H9 (cell line): ENCODE measurements around the gene PTPN3. TPM values are rescaled to one million over a fixed set of nuclear protein-coding genes. Genes with fewer than 3 reads are reported as not detected.

Experiments used
- DNase-seq: peaks from one replicate; pipeline ENCODE4 v3.0.0-alpha.2; 2017
- H2AFZ ChIP-seq: one replicate; pipeline ENCODE4 v1.6.1; 2013; ENCODE audit warnings: mild to moderate bottlenecking, low read length, control low read depth, moderate library complexity
- H2AK5ac ChIP-seq: 2 replicates; pipeline ENCODE4 v1.6.1; 2013; ENCODE audit warnings: low read length, control low read depth, mixed read lengths; ENCODE audit not compliant: insufficient read length
- H2BK120ac ChIP-seq: one replicate; pipeline ENCODE4 v1.6.1; 2013; ENCODE audit warnings: low read depth, mild to moderate bottlenecking, low read length, control low read depth, inconsistent platforms; ENCODE audit not compliant: poor library complexity, severe bottlenecking
- H2BK12ac ChIP-seq: 2 replicates; pipeline ENCODE4 v1.6.1; 2013; ENCODE audit warnings: low read length, control low read depth, mixed read lengths, low read depth; ENCODE audit not compliant: insufficient read length
- H2BK15ac ChIP-seq: 2 replicates; pipeline ENCODE4 v1.6.1; 2013; ENCODE audit warnings: low read depth, low read length, control low read depth
- H2BK20ac ChIP-seq: one replicate; pipeline ENCODE4 v1.6.1; 2013; ENCODE audit warnings: low read depth, mild to moderate bottlenecking, low read length, control low read depth, inconsistent platforms; ENCODE audit not compliant: poor library complexity, severe bottlenecking
- H2BK5ac ChIP-seq: 2 replicates; pipeline ENCODE4 v1.6.1; 2013; ENCODE audit warnings: low read length, control low read depth, mixed read lengths; ENCODE audit not compliant: insufficient read length
- H3K14ac ChIP-seq: 2 replicates; pipeline ENCODE4 v1.6.1; 2013; ENCODE audit warnings: low read length, control low read depth; ENCODE audit not compliant: insufficient read depth
- H3K18ac ChIP-seq: 2 replicates; pipeline ENCODE4 v1.6.1; 2013; ENCODE audit warnings: low read depth, mild to moderate bottlenecking, mixed read lengths, low read length, control low read depth; ENCODE audit not compliant: insufficient read length
- H3K23ac ChIP-seq: 2 replicates; pipeline ENCODE4 v1.6.1; 2013; ENCODE audit warnings: low read length, control low read depth, mixed read lengths, low read depth; ENCODE audit not compliant: insufficient read length
- H3K23me2 ChIP-seq: 2 replicates; pipeline ENCODE4 v1.6.1; 2013; ENCODE audit warnings: low read depth, mild to moderate bottlenecking, mixed read lengths, low read length, control low read depth; ENCODE audit not compliant: insufficient read length, poor library complexity, severe bottlenecking
- H3K27ac ChIP-seq: 2 replicates; pipeline ENCODE4 v1.5.1; 2013; ENCODE audit warnings: low read length, control low read depth, mixed read lengths, low read depth; ENCODE audit not compliant: insufficient read length
- H3K27me3 ChIP-seq: 2 replicates; pipeline ENCODE4 v1.6.1; 2013; ENCODE audit warnings: low read length, control low read depth, inconsistent platforms; ENCODE audit not compliant: insufficient read depth
- H3K4ac ChIP-seq: 2 replicates; pipeline ENCODE4 v1.6.1; 2013; ENCODE audit warnings: low read depth, mild to moderate bottlenecking, control low read depth, inconsistent platforms, low read length, moderate library complexity
- H3K4me1 ChIP-seq: 2 replicates; pipeline ENCODE4 v1.6.1; 2013; ENCODE audit warnings: low read length, control low read depth, inconsistent platforms; ENCODE audit not compliant: insufficient read depth
- H3K4me2 ChIP-seq: 2 replicates; pipeline ENCODE4 v1.6.1; 2013; ENCODE audit warnings: low read length, control low read depth, mixed read lengths; ENCODE audit not compliant: insufficient read length, insufficient read depth
- H3K56ac ChIP-seq: 2 replicates; pipeline ENCODE4 v1.6.1; 2013; ENCODE audit warnings: low read depth, mild to moderate bottlenecking, mixed read lengths, low read length, control low read depth; ENCODE audit not compliant: insufficient read length
- H3K79me1 ChIP-seq: 2 replicates; pipeline ENCODE4 v1.6.1; 2013; ENCODE audit warnings: low read depth, mild to moderate bottlenecking, moderate library complexity, low read length, control low read depth, inconsistent platforms; ENCODE audit not compliant: insufficient read depth, poor library complexity, severe bottlenecking
- H3K79me2 ChIP-seq: 2 replicates; pipeline ENCODE4 v1.6.1; 2013; ENCODE audit warnings: low read length, control low read depth, inconsistent platforms; ENCODE audit not compliant: insufficient read depth
- H3K9ac ChIP-seq: 2 replicates; pipeline ENCODE4 v1.6.1; 2013; ENCODE audit warnings: low read length, control low read depth, mixed read lengths; ENCODE audit not compliant: insufficient read length; ENCODE audit errors: extremely low read depth
- H3K9me3 ChIP-seq: one replicate; pipeline ENCODE4 v1.6.1; 2013; ENCODE audit warnings: low read depth, low read length, inconsistent platforms; ENCODE audit not compliant: control insufficient read depth
- H3T11ph ChIP-seq: one replicate; pipeline ENCODE4 v1.6.1; 2013; ENCODE audit warnings: mild to moderate bottlenecking, low read length, control low read depth, inconsistent platforms
- H4K20me1 ChIP-seq: one replicate; pipeline ENCODE4 v1.6.1; 2013; ENCODE audit not compliant: control insufficient read depth, insufficient read length, insufficient read depth
- H4K5ac ChIP-seq: 2 replicates; pipeline ENCODE4 v1.6.1; 2013; ENCODE audit warnings: low read depth, mild to moderate bottlenecking, mixed read lengths, low read length, control low read depth; ENCODE audit not compliant: insufficient read length
- H4K8ac ChIP-seq: replicated peaks from 2 replicates; pipeline ENCODE4 v1.6.1; 2013; ENCODE audit warnings: low read length, control low read depth, mixed read lengths, low read depth; ENCODE audit not compliant: insufficient read length
- H4K91ac ChIP-seq: 2 replicates; pipeline ENCODE4 v1.6.1; 2013; ENCODE audit warnings: low read depth, mild to moderate bottlenecking, moderate library complexity, mixed read lengths, low read length, control low read depth; ENCODE audit not compliant: insufficient read length
- H3K27ac Mint-ChIP-seq, 3 experiments: 2 replicates in 2 of 3; 3 replicates in 1 of 3; pipeline ENCODE4 v1.8.0; 2020 to 2021; ENCODE audit warnings: mixed read lengths in 3 of 3, mild to moderate bottlenecking in 1 of 3, moderate library complexity in 1 of 3
- H3K27me3 Mint-ChIP-seq: 2 replicates; pipeline ENCODE4 v1.8.0; 2021; ENCODE audit warnings: low read depth, mild to moderate bottlenecking, moderate library complexity, mixed read lengths
- H3K36me3 Mint-ChIP-seq, 3 experiments: 2 replicates in 2 of 3; 3 replicates in 1 of 3; pipeline ENCODE4 v1.8.0; 2020 to 2021; ENCODE audit warnings: low read depth in 3 of 3, mixed read lengths in 3 of 3; ENCODE audit not compliant: insufficient read depth in 1 of 3
- H3K4me1 Mint-ChIP-seq, 2 experiments: 2 replicates each; pipeline ENCODE4 v1.8.0; 2020; ENCODE audit warnings: mixed read lengths in 2 of 2
- H3K4me3 Mint-ChIP-seq, 2 experiments: 2 replicates in 1 of 2; 3 replicates in 1 of 2; pipeline ENCODE4 v1.8.0; 2020 to 2021; ENCODE audit warnings: mild to moderate bottlenecking in 2 of 2, mixed read lengths in 2 of 2, moderate library complexity in 1 of 2
- H3K9me3 Mint-ChIP-seq, 2 experiments: 2 replicates in 1 of 2; 3 replicates in 1 of 2; pipeline ENCODE4 v1.8.0; 2020; ENCODE audit warnings: mild to moderate bottlenecking in 2 of 2, mixed read lengths in 2 of 2, moderate library complexity in 1 of 2
- WGBS: extraction: QIAGEN DNeasy Blood & Tissue Kit; methylation state at CpG from one replicate; pipeline ENCODE4 v1.1.7; 2013; ENCODE audit warnings: missing lambda C conversion rate, low lambda C conversion rate, mixed read lengths; ENCODE audit not compliant: insufficient read length; ENCODE audit errors: extremely low coverage; 5-methylcytosine and 5-hydroxymethylcytosine counted together
- total RNA-seq: library from RNA; stranded (reverse); gene quantifications from 2 replicates; pipeline ENCODE4 v1.2.1, GENCODE V29; 2021
- TF ChIP-seq, protein P1 (sequence below): fragments of 200-600 bp; sonication (generic); conservative IDR thresholded peaks from 3 replicates; pipeline ENCODE4 v1.8.0; 2021; ENCODE audit warnings: antibody characterized with exemption, mild to moderate bottlenecking

PTPN3 gene
- total RNA-seq, 1 experiment from 2014 or later, result 2.6 TPM

DNA sequence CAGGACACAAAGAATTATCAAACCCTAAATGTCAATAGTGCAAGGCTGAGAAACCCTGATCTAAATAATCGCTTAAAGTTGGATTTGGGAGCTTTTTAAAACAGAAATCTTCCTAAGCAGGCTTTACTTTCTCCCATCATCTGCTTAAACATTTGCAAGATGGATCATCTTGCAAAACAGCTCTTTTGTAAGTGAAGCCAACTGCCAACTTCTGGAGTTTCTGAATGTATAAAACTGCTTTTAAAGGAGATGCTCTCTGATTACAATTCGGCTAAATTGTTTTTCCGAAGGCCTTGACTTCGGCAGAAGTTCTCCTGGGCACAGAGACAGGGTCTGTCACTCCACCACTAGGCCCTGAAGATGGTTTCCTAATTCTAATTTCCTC is 1.3 kb downstream of the PTPN3 start:
- Histone ChIP-seq H4K20me1 (no peaks in the 10 kb centered on the region), H3K9ac (no peak overlapping the region), H3K4ac (no peak overlapping the region), H3K79me1 (no peaks in the 10 kb centered on the region), H2AK5ac (no peak overlapping the region), H4K91ac (no peak overlapping the region), H3K27me3 (peaks cover 29% of the 10 kb centered on the region; the same call in 1 of the 2 replicates), H3K23me2 (no peaks in the 10 kb centered on the region), H3K4me1 (no peaks in the 10 kb centered on the region), H2BK120ac (no peak overlapping the region), H4K8ac (no peak overlapping the region), H3K4me2 (no peak overlapping the region), H3K23ac (no peak overlapping the region), H2BK20ac (no peak overlapping the region), H3K9me3 (no peaks in the 10 kb centered on the region), H3T11ph (no peak overlapping the region), H3K56ac (no peak overlapping the region), H3K79me2 (no peaks in the 10 kb centered on the region; the same call in 1 of the 2 replicates), H3K14ac (no peak overlapping the region), H3K18ac (no peak overlapping the region), H2BK12ac (no peak overlapping the region), H3K27ac (no peak overlapping the region), H4K5ac (no peak overlapping the region), H2AFZ (no peak overlapping the region), H2BK5ac (no peak overlapping the region), H2BK15ac (no peak overlapping the region)
- Mint-ChIP-seq H3K27me3 (peaks cover 70% of the 10 kb centered on the region), H3K27ac (no peak overlapping the region), H3K4me1 (peaks cover 20 to 22% of the 10 kb centered on the region in 2 experiments), H3K36me3 (peaks cover 0 to 4% (median 0%) of the 10 kb centered on the region in 3 experiments; a peak in 3 of 7 replicates), H3K9me3 (no peaks in the 10 kb centered on the region; a peak in 1 of 5 replicates), H3K4me3 (peak overlapping the region; percentile 71 to 83)
- no CpG with 5 or more reads among the region's 4 CpGs for WGBS
- TF ChIP-seq, protein P1, sequence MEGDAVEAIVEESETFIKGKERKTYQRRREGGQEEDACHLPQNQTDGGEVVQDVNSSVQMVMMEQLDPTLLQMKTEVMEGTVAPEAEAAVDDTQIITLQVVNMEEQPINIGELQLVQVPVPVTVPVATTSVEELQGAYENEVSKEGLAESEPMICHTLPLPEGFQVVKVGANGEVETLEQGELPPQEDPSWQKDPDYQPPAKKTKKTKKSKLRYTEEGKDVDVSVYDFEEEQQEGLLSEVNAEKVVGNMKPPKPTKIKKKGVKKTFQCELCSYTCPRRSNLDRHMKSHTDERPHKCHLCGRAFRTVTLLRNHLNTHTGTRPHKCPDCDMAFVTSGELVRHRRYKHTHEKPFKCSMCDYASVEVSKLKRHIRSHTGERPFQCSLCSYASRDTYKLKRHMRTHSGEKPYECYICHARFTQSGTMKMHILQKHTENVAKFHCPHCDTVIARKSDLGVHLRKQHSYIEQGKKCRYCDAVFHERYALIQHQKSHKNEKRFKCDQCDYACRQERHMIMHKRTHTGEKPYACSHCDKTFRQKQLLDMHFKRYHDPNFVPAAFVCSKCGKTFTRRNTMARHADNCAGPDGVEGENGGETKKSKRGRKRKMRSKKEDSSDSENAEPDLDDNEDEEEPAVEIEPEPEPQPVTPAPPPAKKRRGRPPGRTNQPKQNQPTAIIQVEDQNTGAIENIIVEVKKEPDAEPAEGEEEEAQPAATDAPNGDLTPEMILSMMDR, result no peak
- DNase-seq, result no peak
